NCI-H510A (cell line): Measurements from ENCODE around the gene SLC38A5.

Source experiments
- DNase-seq: peaks from one replicate; lab custom pipeline; 2025; lab: John Stamatoyannopoulos, UW

SLC38A5 gene

DNA sequence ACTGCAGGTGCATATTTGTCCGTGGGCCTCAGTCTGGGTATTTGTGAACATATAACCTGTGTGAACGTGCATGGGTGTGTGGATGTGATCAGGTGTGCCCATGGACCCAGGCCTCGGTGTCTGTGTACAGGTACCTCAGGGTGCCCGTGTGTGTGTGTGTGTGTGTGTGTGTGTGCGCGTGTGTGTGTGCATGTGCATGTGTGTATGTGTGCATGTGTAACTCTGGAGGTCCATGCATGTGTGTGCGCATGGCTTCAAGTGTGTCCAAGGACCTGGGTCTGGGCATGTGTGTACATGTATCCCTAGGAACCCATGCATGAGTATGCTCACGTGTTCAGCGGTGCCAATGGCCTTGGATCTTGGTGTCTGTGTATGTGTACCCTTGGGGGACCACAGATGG is 21.7 kb upstream of the SLC38A5 start:
- DNase-seq, result no peak

DNA sequence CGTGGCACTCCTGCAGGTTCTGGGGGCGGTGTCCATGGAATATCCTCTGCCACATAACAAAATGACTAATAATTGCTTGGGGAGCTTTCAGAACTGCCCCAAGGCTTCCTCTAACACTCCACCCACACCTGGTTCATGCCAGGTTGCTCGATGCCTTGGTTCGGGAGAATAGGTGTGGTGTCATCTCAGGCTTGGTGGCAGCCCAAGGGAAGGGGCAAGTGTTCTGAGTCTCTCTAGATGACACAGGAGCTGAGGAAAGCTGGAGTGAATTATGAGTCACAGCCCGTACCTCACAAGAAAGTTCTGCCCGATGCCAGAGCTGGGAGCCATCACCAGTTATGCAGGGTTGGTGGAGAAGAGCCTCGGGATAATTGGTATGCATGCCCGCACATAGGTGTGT is 20.6 kb upstream of the SLC38A5 start:
- no peak for DNase-seq

DNA sequence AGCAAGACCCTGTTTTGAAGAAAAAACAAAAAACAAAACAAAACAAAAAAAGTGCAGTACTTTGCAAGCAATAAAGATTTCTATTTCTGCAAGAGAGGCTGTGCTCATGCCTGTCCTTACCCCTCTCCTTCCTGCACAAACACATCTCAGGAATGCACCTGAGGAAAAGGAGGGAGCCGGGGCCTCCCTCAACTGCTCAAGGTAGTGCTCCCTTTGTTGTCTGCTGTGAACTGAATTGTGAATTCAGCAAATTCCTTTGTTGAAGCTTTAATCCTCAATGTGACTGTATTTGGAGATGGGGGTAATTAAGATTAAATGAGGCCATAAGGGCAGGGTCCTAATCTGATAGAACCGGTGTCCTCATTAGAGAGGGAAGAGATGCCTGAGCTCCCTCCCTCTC is 19.8 kb upstream of the SLC38A5 start:
- DNase-seq, result no peak

DNA sequence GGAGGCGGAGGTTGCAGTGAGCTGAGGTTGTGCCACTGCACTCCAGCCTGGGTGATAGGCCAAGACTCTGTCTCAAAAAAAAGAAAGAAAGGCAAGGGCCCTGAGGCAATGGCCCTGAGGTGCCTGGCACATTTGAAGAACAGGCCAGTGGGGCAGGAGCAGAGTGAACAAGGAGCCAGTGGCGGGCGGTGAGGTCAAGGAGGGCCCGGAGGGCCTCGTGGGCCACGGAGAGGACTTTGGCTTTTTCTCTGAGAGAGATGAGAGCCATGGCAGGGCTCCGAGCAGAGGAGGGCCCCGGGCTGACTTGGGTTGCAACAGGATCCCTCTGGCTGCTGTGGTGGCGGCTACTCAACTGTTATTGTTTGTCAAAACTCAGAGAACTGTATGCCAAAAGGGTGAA is 19.2 kb upstream of the SLC38A5 start:
- no peak for DNase-seq

DNA sequence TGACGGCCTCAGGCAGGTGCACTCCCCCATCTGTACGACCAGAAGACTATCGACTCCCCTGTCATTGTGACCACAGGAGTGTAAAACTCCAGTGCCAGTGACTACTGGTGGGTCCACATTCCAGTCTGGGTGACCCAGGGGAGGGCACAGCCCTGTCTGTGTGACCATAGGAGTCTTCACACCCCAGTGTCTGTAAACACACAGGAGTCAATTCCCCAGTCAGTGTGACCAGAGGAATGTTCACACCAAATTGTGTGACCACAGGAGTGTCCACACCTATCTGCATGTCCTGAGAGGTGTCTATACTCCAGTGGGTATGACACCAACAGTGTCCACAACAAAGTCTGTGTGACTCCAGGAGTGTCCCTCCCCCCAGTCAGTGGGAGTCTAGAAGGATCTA is 18.0 kb upstream of the SLC38A5 start:
- DNase-seq, result no peak

DNA sequence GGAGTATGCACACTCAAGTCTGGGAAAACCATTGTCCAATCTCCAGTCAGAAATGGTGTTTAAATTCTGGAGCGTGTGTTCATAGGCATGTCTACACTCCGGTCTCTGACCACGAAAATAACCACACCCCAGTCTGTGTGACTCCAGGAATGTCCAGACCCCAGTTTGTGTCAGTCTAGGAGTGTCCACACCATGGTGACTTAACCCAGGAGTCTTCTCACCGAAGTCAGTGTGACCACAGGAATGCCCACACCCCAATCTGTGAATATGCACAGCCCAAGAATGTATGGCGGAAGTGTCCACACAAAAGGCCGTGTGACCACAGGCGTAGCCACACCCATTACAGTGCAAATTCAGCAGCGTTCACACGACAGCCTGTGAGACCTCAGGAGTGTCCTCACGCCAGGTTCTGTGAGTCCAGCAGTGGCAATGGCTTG is 17.3 kb upstream of the SLC38A5 start:
- DNase-seq, result no peak

DNA sequence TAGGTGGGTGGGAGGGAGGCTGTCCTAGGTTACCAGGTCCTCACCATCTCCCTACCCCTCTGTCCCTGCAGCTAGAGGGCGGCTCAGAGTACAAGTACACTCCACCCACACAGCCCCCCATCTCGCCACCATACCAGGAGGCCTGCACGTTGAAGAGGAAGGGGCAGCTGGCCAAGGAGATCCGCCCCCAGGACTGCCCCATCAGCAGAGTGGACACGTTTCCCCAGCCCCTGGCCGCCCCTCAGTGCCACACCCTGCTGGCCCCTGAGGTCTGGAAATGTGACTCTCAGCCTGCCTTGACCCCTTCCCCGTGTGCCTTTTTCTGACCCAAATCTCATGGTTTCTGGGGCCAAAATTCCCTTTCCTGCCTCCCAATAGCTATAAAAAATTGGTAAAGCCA is 12.5 kb upstream of the SLC38A5 start:
- no peak for DNase-seq

DNA sequence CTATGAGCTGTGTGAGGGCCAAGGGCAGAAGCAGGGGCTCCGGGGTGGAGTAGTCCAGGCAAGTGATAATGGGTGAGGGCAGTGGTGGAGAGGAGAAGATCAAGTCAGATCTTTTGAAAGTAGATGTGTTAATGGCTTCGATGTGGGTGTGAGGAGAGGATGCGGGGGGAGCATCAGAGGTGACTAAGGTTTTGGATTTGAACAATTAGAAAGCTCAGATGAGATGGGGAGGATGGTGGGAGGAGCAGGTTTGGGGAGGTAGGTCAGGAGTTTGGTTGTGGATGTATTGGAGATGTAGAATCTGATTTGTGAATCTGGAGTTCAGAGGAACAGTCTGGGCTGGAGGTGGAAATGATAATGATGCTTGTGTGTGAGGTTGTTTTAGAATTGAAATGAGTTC is 10.5 kb upstream of the SLC38A5 start:
- no peak for DNase-seq

DNA sequence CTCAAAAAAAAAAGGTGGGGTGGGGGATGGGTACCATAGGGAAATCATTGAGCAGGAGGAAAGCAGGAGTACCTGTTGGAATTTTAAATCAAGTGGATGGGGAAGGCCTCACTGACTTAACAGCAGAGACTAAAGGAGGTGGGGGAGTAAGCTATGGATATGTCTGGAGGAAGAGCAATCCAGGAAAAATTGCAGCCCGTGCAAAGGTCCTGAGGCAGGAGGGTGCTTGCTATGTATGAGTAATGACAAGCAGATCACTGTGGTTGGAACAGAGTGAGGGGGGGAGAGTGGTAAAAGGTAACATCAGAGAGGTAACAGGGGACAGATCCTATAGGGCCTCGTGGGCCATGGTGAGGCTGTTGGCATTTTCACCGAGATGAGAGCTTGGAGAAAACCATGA is 10.1 kb upstream of the SLC38A5 start:
- DNase-seq, result no peak

DNA sequence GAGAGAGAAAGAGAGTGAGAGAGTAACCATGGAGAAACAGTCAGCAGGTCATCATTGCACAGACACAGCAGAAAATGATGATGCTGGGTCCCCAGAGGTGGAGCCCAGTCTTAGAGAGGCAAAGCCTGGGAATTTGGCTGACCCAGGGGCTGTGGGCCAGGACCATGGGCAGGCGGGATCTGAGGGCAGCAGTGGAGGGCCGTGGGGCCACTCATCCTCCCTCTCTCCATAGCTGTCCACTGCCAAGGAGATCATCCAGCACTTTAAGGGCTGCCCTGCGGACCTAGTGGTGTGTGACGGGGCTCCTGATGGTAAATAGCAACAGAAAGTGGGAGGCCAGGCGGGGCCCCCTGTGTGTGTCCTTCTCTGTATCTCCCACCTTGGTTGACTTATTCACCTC is 8.7 kb upstream of the SLC38A5 start:
- no peak for DNase-seq

DNA sequence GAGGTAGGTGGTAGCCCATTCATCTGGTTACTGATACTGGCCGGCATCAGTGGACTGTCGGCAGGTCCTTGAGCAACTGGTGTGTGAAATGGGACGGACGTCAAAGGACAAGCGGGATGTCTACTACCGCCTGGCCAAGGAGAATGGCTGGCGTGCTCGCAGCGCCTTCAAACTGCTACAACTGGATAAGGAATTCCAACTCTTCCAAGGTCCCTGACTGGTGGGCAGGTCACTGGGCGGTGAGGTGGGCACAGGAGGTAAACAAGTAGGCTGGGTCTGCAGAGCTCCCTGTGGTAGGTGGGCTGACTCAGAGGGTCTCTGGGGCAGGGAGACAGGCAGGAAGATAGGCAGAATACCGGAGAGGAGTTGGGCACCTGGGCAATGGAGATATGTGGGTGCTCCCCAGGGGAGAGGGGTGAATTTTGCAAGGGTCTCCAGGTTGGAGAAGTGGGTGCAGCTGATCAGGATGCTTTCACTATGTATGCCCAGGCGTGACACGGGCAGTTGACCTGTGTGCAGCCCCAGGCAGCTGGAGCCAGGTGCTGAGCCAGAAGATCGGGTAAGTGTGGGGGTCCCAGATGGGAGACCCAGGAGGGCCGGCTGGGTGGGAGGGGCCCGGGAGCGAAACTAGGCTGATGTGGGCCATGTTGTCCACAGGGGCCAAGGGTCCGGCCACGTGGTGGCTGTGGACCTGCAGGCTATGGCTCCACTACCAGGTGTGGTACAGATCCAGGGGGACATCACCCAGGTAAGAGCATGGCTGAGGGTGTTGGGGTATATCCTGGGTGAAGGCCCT is 8.1 kb upstream of the SLC38A5 start:
- no peak for DNase-seq

DNA sequence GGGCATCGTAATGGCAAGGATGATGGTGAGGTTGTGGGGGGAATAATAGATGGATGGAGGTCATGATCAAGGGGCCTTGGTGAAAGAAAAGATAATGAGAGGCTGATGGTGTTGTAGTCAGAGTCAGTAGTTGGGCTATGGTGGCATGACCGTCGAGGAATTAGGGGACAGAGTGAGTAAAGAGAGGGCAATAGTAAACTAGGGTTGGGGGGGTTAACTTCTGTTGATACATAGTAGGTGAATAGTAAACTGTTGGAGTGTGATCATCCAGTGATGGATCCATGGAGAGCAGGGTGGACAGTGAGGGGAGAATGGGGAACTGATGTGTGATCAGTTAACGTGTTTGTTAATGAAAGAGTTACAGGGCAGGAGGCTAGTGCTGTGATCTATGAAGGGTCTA is 6.9 kb upstream of the SLC38A5 start:
- no peak for DNase-seq

DNA sequence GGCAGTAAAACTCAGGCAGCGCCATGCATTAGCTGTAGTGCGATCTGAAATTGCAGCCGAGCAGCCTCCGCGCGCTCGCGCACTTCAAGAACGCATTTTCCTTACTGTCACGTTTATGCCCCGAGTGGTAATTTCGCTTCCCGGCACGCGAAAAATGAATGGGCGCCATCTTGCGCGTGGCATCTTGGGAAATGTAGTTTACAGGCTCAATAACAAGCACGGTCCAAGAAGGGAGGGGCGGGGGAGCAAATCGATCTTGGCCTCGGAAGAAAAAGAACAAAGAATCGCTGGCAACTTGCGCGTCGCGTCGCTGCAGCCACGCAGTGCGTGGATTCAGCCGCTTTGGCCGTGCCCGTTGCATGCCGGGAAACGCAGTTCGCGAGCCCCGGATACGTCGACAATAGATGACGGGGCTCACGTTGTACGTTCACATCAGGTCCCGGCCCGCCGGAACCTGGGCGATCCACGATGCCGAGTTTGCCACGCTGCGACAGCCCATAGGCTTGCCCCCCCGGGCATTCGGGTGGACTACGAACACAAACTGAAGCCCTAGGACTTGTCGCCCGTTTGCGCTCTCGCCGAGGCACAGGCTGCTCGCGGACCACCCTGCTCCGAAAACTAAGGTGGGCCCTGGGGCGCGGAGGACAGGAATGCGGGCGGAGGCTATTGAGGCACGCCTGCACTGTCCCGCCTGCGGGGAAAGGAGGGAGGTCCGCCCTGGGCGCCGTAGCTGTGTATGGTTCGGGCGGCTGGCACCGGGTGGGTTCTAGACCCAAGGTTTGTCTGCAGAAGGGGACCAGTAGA is 5.9 kb upstream of the SLC38A5 start, which contains the start of gene FTSJ1:
Gene FTSJ1 (plus strand): TSS at position 426 of the 804 bp plus-strand sequence. CDS start 1,849 bp downstream, outside the sequence.
- peak; percentile 66 for DNase-seq

DNA sequence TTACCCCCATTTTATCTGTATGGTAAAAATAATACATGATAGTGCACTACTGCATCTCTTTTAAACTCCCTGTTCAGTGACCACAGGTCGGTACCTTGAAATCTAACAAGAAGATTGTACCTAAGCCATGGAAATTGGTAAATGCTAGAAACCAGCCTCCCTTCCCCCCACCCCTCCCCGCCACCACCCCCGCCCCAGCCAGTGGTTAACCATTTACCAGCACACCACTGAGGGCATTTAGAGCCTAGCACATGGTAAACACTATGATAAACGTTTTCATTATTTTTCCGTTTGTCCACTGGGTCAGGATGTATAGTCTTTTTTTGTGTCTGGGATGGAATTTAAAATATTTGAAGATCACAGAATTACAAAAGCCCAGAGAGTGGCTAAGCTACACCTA is 5.2 kb upstream of the SLC38A5 start:
- DNase-seq, result no peak

DNA sequence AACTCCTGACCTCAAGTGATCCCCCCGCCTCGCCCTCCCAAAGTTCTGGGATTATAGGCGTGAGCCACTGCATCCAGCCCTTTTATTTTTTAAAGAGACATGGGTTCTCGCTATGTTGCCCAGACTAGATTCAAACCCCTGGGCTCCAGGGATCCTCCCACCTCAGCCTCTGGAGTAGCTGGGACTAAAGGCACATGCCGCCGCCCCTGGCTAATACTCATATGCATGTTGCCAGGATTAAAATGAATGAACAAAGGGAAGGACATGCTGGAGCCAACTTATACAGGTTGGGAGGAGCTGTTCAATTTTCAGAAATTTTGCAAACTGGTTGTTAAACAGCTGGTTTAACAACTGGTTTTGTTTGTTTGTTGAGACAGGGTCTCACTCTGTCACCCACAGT is 4.5 kb upstream of the SLC38A5 start:
- no peak for DNase-seq

DNA sequence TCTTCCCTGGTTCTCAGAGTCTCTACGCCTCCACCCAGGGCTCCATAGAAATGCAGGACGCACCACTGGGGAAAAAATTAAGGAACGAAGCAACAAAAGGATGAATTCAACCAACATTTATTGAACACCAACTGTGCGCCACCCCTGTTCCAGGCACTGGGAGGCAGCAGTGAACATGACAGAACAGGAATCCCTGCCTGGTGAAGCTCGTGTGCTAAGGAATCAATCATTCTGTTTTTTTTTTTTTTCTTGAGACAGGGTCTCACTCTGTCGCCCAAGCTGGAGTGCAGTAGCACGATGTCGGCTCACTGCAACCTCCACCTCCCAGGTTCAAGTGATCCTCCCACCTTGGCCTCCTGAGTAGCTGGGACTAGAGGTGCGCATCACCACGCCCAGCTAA is 4.1 kb upstream of the SLC38A5 start:
- no peak for DNase-seq

DNA sequence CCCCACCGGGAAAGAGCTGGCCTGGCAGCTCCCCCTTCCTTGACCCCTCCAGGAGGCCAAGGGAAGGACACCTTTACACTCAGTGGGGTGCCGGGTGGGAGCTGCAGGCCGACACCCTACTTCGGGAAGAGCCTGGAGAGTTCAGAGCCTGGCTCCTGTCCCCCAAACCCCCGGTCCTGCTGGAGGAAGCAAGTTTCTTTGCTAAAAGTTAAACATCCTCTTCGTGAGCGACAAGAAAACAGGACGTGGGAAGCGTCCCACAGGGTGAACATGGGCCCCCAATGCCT is 3.6 kb upstream of the SLC38A5 start:
- DNase-seq, result no peak

DNA sequence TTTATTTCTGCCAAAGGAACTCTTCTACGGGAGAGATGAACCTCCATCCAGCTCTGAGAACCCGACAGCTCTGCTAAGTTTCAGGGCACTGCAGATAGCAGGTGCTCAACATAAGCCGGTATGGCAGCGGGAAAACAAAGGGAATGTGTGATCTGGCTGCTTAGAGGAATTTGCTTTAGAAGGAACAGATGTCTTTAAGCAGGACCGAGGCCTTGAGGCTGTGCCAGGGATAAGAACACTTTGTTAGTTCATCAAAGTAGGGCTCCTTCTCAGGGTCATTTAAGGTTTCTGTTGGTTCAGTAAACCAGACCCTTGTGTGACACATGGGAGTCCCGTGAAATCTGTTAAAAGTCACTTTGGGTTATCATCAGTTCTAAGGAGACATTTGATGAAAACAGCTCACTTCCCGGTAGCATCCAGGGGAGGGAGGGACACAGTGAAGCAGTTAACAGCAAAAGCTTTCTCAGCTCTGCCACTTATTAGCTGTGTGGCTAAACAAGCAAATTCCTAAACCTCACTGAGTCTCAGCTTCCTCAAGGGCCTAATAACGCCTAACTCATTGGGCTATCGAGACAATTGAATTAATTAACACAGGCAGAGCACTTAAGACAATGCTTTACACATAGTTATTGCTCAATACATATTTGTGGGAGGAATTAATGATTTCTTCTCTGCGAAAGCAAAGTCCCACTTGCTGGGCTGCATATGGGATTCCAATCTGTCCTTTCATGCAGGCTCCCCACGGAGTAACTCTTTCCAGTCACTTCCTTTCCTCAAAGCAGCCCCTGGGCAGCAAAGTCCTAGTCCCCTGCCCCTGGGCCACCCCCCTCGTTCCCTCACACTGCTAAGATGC is 3.0 kb upstream of the SLC38A5 start:
- no peak for DNase-seq

DNA sequence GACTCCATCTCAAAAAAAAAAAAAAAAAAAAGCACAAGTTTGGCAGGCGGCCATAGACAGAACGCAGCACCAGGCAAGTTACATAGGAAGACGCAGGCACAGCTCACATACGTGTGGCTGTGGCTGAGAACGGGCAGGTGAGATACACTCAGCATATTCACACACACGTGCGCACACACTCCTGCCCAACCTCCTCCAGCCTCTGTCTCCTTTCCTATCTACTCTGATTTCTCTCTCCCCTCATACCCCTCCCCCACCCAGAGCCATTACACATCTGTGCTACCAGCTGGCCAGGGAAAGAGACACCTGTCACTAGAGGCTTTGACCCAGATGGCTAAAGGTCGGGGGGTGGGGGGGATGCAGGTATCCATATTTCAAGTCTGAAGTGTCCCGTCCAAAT is 2.2 kb upstream of the SLC38A5 start:
- DNase-seq, result no peak

DNA sequence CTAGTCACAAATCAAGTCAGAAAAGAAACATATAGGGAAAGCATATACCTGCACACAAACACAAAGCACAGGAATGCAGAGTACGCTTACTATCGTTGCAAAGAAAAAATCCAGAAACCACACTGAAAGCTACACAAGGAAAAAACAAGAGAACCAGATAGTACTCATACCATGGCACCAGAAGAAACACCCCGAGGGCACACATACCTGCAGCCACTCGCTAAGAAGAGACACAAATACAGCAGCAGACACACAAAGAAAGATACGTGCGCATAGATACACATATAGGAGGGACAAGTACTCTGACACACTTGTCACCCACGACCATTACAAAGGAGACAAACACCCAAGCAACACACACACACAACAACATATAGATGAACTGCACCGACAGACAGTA is 1.4 kb upstream of the SLC38A5 start:
- DNase-seq, result no peak

DNA sequence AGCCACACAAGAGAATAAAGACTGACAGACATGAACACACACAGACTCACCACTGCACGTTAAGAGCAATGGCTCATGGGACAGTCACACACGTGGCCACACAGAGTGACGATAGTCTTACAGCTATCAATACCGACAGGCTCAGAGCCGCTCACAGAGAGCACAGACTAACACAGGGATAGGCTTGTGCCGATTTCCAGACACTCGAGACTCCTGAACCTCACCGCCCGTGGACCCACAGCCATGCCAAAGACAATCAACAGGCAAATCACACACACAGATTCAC is 716 bp upstream of the SLC38A5 start:
- no peak for DNase-seq

DNA sequence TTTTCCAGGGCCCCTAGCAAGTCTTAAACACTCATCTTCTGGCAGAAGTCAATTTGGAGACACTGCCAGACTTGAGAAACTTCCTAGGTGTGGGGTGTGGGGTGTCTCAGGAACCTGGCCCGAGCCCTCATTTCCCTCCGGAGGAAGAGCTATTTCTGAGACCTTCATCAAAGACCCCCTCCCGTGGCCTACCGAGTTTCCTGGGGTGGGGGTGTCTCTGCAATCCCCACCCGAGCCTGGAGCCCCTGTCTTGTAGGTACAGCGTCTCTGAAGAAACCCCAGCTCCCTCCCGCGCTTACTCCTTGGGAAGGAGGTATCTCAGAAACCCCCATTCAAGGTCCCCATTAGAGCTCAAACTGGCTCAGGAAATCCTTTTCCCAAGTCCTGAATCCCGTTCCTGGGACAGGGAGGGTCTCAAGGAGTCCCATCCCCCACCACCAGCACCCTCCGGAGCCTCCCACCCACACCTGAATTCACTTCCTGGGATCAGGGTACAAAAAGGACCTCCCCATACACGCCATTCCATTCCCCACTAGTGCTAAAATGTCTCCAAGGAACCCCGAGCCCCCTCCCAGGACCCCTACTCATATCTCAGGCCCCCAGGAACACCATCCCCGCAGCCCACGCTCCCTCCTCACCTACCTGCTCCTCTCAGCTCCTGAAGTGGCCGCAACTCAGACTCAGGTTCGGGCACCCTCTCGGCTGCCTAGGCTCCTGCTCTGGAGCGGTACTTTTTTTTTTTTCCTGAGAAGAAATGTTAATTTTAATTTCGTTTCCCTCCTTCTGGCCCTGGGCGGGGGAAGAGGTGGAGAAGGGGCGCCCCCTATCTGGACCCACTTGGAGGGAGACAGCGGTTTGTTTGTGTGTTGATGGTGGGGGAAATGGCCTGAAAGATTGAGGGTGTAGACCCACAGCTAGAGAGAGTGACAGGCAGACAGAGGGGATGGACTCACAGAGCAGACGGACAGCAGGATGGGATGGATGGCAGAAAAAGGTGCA is 1.1 kb downstream of the SLC38A5 start:
- no peak for DNase-seq
